H7 (cell line): ENCODE measurements around the gene CMYA5. TPM values are rescaled to one million over a fixed set of nuclear protein-coding genes. Genes with fewer than 3 reads are reported as not detected.

Source experiments
- DNase-seq: peaks from one replicate; pipeline ENCODE4 v3.0.0; 2012
- H3K27me3 ChIP-seq: 2 replicates; pipeline ENCODE4 v1.6.0; 2011; ENCODE audit warnings: mild to moderate bottlenecking, low read length; ENCODE audit not compliant: control insufficient read depth, insufficient read depth
- H3K36me3 ChIP-seq: replicated peaks from 2 replicates; pipeline ENCODE4 v1.5.1; 2011; ENCODE audit warnings: low read length; ENCODE audit not compliant: control insufficient read depth, insufficient read depth
- H3K4me3 ChIP-seq: 2 replicates; pipeline ENCODE4 v1.5.1; 2011; ENCODE audit warnings: low read depth, mild to moderate bottlenecking, control low read depth, low read length, moderate library complexity; ENCODE audit not compliant: insufficient read depth
- total RNA-seq: library from RNA; depleted of rRNA; stranded (reverse); fragments of >200 nt; shearing (Covaris generic); gene quantifications from 2 replicates; pipeline ENCODE4 v1.2.3, GENCODE V29; 2014

The CMYA5 gene
- total RNA-seq, 1 experiment from 2014 or later, result 0.80 TPM

- H3K36me3 ChIP-seq, result no peaks in the 10 kb centered on the region
- H3K4me3 ChIP-seq, result no peak overlapping the region
- no peak for DNase-seq
- H3K27me3 ChIP-seq, result no peaks in the 10 kb centered on the region
These were observed 30.5 kb downstream of the CMYA5 start for GRCh38 chr5:79720096-79720495.

GRCh38 chr5:79727451-79728355 is 38.1 kb downstream of the CMYA5 start:
- Histone ChIP-seq H3K36me3 (no peaks in the 10 kb centered on the region), H3K27me3 (no peaks in the 10 kb centered on the region)

GRCh38 chr5:79728396-79728795 is 38.8 kb downstream of the CMYA5 start:
- no peak for DNase-seq
- Histone ChIP-seq H3K36me3 (no peaks in the 10 kb centered on the region), H3K4me3 (no peak overlapping the region), H3K27me3 (no peaks in the 10 kb centered on the region)

More at GRCh38 chr5:79727451-79728355, 38.1 kb downstream of the CMYA5 start:
- H3K4me3 ChIP-seq, result no peak overlapping the region
- no peak for DNase-seq

DNA sequence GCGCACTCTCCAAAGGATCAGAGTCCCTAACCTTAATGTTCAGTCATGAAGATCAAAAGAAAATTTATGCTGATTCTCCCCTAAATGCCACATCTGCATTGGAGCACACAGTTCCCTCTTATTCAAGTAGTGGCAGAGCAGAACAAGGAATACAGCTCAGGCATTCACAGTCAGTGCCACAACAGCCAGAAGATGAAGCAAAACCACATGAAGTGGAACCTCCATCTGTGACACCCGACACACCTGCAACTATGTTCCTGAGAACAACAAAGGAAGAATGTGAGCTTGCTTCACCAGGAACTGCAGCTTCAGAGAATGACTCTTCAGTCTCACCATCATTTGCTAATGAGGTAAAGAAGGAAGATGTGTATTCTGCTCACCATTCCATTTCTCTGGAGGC is 40.0 kb downstream of the CMYA5 start:
- DNase-seq, result no peak
- Histone ChIP-seq H3K36me3 (no peaks in the 10 kb centered on the region), H3K27me3 (no peaks in the 10 kb centered on the region), H3K4me3 (no peak overlapping the region)

- Histone ChIP-seq H3K36me3 (no peaks in the 10 kb centered on the region), H3K27me3 (no peaks in the 10 kb centered on the region), H3K4me3 (no peak overlapping the region)
- no peak for DNase-seq
These were observed 40.9 kb downstream of the CMYA5 start for GRCh38 chr5:79730564-79730963.

DNA sequence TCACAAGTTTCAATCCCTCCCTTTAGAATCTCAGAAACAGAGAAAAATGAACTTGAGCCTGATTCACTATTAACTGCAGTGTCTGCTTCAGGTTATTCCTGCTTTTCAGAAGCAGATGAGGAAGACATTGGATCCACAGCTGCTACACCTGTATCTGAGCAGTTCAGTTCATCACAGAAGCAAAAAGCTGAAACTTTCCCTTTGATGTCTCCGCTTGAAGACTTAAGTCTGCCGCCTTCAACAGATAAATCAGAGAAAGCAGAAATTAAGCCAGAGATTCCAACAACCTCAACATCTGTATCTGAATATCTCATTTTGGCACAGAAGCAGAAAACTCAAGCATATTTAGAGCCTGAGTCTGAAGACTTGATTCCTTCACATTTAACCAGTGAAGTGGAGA is 42.1 kb downstream of the CMYA5 start:
- no peaks in the 10 kb centered on the region for H3K36me3 ChIP-seq
- H3K4me3 ChIP-seq, result no peak overlapping the region
- no peaks in the 10 kb centered on the region for H3K27me3 ChIP-seq
- no peak for DNase-seq

GRCh38 chr5:79736528-79737514 is 47.2 kb downstream of the CMYA5 start:
- Histone ChIP-seq H3K27me3 (no peaks in the 10 kb centered on the region), H3K4me3 (no peak overlapping the region), H3K36me3 (no peaks in the 10 kb centered on the region)
- DNase-seq, result no peak

GRCh38 chr5:79738349-79738748 is 48.7 kb downstream of the CMYA5 start:
- H3K27me3 ChIP-seq, result no peaks in the 10 kb centered on the region
- no peaks in the 10 kb centered on the region for H3K36me3 ChIP-seq
- DNase-seq, result no peak
- H3K4me3 ChIP-seq, result no peak overlapping the region

GRCh38 chr5:79742549-79743136 is 53.0 kb downstream of the CMYA5 start:
- DNase-seq, result no peak
- Histone ChIP-seq H3K4me3 (no peak overlapping the region), H3K36me3 (no peaks in the 10 kb centered on the region), H3K27me3 (no peaks in the 10 kb centered on the region)

DNA sequence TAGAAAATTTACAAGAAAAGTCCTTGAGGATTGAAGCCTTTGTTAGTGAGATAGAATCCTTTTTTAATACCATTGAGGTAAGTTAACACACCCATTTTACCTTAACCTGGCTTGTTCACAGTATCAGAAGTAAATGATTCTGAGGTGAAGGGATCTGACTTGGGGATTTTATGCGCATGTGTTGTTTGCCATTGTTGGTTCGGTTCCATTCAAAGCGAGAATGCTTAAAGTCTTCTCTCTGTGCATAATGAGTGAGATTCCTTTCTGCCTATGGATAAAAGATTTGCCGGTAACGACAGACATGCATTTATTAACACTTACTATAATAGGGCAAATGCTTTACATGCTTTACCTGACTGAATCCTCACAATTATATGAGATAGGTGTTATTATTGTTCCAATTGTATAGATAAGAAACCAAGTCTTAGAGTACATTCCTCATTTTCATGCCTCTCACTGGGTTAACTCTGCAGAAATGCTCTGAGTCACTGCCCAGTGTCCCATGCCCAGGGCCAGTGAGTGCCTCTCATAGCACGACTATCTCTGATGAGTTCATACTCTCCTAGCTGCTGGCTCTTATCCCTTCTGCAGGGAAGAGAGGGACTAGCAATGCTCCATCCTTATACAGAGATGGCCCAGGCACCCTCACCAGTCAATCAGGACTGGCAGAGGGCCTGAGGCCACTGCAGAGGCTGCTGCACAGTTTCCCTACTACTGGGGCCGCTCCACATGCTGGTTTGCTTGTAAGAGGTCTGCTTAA is 54.4 kb downstream of the CMYA5 start:
- no peak for DNase-seq
- Histone ChIP-seq H3K36me3 (no peaks in the 10 kb centered on the region), H3K4me3 (no peak overlapping the region), H3K27me3 (no peaks in the 10 kb centered on the region)

DNA sequence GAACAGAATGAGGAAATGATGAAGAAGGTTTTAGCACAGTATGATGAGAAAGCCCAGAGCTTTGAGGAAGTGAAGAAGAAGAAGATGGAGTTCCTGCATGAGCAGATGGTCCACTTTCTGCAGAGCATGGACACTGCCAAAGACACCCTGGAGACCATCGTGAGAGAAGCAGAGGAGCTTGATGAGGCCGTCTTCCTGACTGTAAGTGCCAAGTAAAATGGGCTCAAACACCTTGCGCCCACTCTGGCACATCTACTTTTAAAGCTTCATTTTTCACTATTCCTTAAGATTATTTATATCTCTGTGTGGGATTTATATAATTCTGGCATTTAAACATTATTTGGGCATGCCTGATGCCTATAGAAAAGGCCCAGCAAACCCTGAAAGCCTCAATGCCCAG is 55.6 kb downstream of the CMYA5 start:
- no peak overlapping the region for H3K4me3 ChIP-seq
- no peak for DNase-seq
- H3K27me3 ChIP-seq, result no peaks in the 10 kb centered on the region

DNA sequence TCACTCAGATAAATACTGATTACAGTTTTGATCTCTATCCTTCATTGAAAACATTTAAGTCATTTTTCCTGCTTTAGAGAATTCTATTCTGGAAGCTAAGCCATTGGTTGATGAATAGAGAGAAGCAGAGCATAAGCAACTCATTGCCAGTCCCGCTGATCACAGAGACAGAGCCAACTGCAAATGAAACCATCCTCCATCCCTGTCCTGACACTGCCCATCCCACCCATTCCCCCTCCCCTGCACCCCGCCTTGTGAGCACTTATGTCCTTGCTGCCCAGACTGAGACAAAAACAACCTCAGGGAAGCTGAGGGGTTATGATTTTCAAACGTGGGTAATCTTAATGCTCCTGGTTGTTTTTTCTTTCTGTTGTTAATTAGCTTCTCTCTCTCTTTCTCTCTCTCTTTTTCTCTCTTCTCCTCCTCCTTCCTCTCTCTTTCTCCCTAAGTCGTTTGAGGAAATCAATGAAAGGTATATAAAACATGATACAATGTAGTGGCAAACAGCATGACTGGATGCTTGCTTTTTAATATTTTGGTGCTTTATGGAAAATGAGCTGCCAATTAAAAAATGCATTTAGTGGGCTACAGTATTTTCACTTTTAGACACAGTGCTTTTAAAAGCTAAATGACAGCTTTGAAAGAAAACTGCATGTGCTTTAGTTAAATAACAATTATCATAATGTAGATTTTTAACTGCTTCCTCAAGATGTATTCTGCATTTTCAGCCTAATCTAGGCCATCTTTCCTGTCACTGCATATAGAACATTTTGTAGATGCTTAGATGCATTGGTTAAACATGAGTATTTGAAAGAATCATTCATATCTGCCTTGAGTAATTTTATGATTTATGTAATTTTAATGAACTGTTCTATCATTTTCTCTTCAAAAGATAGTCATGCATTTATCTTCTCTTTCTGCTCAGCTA is 57.3 kb downstream of the CMYA5 start:
- DNase-seq, result peak; percentile 13

More for the DNA sequence above, 55.6 kb downstream of the CMYA5 start:
- no peaks in the 10 kb centered on the region for H3K36me3 ChIP-seq

More for the DNA sequence above, 57.3 kb downstream of the CMYA5 start:
- Histone ChIP-seq H3K4me3 (no peak overlapping the region), H3K27me3 (no peaks in the 10 kb centered on the region), H3K36me3 (no peaks in the 10 kb centered on the region)
